Dermis blood vessel endothelial cell (primary cell): ENCODE results near the gene SLC26A2. TPM values are rescaled to one million over a fixed set of nuclear protein-coding genes. Genes with fewer than 3 reads are reported as not detected.
"Not testable (repeated sequence)": the region's sequence is repeated elsewhere in the genome, so short reads cannot be mapped to it uniquely, and the experiment has no call there.

Experiments used
- DNase-seq: peaks from one replicate; pipeline ENCODE4 v3.0.0; 2010
- total RNA-seq: library from RNA; depleted of rRNA; stranded (reverse); fragments of >200 nt; gene quantifications from 2 replicates; pipeline ENCODE4 v1.2.3, GENCODE V29; 2014

SLC26A2 gene
- total RNA-seq, 1 donor from 2014 or later: 22.0 TPM

GRCh38 chr5:150006318-150006717, 45.8 kb downstream of the SLC26A2 start:
- DNase-seq: no peak

GRCh38 chr5:150007050-150007449, 46.5 kb downstream of the SLC26A2 start:
- DNase-seq: no peak

- no peak for DNase-seq
Observed at GRCh38 chr5:150009671-150010387, 49.3 kb downstream of the SLC26A2 start.

GRCh38 chr5:150013931-150014330, 53.4 kb downstream of the SLC26A2 start:
- no peak for DNase-seq

- DNase-seq: no peak
Observed at GRCh38 chr5:150014456-150014855, 53.9 kb downstream of the SLC26A2 start.

- no peak for DNase-seq
Observed at GRCh38 chr5:150015415-150015814, 54.9 kb downstream of the SLC26A2 start.

GRCh38 chr5:150016537-150016936, 56.0 kb downstream of the SLC26A2 start:
- no peak for DNase-seq

GRCh38 chr5:150017226-150018005, 56.9 kb downstream of the SLC26A2 start:
- DNase-seq: peak; percentile 37

GRCh38 chr5:150020249-150020648, 59.7 kb downstream of the SLC26A2 start:
- no peak for DNase-seq

GRCh38 chr5:150021491-150022157, 61.1 kb downstream of the SLC26A2 start:
- DNase-seq: peak; percentile 93

GRCh38 chr5:150022158-150022531, 61.6 kb downstream of the SLC26A2 start:
- peak; percentile 97 for DNase-seq

GRCh38 chr5:150022681-150023080, 62.1 kb downstream of the SLC26A2 start:
- no peak for DNase-seq

- no peak for DNase-seq
Observed at GRCh38 chr5:150023136-150023535, 62.6 kb downstream of the SLC26A2 start.

GRCh38 chr5:150024346-150024984, 63.9 kb downstream of the SLC26A2 start:
- peak; percentile 39 for DNase-seq

- DNase-seq: no peak
Observed at GRCh38 chr5:150026682-150027172, 66.2 kb downstream of the SLC26A2 start.

GRCh38 chr5:150028047-150028446, 67.5 kb downstream of the SLC26A2 start:
- not testable (repeated sequence) for DNase-seq

GRCh38 chr5:150033334-150033733, 72.8 kb downstream of the SLC26A2 start:
- no peak for DNase-seq

- no peak for DNase-seq
Observed at GRCh38 chr5:150034662-150035061, 74.1 kb downstream of the SLC26A2 start.

- no peak for DNase-seq
Observed at GRCh38 chr5:150035139-150035895, 74.8 kb downstream of the SLC26A2 start.

GRCh38 chr5:150036513-150036912, 76.0 kb downstream of the SLC26A2 start:
- no peak for DNase-seq
